ENCODE results near the gene ST8SIA1. TPM values are rescaled to one million over a fixed set of nuclear protein-coding genes. Genes with fewer than 3 reads are reported as not detected.

The ST8SIA1 gene
- total RNA-seq, 1 experiment from 2014 or later = not detected

DNA sequence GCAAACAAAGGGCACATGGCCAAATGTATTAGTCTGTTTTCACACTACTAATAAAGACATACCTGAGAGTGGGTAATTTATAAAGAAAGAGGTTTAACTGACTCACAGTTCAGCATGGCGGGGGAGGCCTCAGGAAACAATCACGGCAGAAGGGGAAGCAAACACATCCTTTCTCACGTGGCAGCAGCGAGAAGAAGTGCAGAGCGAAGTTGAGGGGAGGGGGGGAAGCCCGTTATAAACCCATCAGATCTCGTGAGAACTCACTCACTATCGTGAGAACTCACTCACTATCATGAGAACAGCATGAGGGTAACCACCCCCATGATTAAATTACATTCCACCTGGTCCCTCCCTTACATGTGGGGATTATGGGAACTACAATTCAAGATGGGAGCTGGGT lies 66.1 kb downstream of the ST8SIA1 start:
- no CpG with 5 or more reads among the region's 8 CpGs for WGBS (ENCODE audit: extremely low coverage, insufficient read length, low lambda C conversion rate)
- H3K23me2 ChIP-seq (ENCODE audit: insufficient read length, low read depth, low read length, poor library complexity, severe bottlenecking) = no peaks in the 10 kb centered on the region
- no peak overlapping the region for H3K4ac ChIP-seq (ENCODE audit: low read depth, low read length)
- no peaks in the 10 kb centered on the region for H3K27me3 Mint-ChIP-seq (ENCODE audit: low read depth)
- H3K9ac ChIP-seq (ENCODE audit: extremely low read depth, insufficient read length, low read length) = no peak overlapping the region
- no peak overlapping the region for H3K4me2 ChIP-seq (ENCODE audit: insufficient read depth, insufficient read length, low read length)
- H4K5ac ChIP-seq (ENCODE audit: insufficient read length, low read depth, low read length) = no peak overlapping the region
- H3K79me1 ChIP-seq (ENCODE audit: insufficient read depth, low read depth, low read length, poor library complexity, severe bottlenecking) = no peaks in the 10 kb centered on the region
- no peak overlapping the region for H2AFZ ChIP-seq (ENCODE audit: low read length)
- no peak overlapping the region for H4K8ac ChIP-seq (replicated peaks; ENCODE audit: insufficient read length, low read depth, low read length)
- 0 out of 4 replicates have a peak, but pooled peaks cover 0 to 2% of the 10 kb centered on the region in 2 experiments for H3K4me1 Mint-ChIP-seq
- H2BK20ac ChIP-seq (ENCODE audit: low read depth, low read length, poor library complexity, severe bottlenecking) = no peak overlapping the region
- peak overlapping the region in 1 of 3 experiments; percentile 62; a peak in 2 of 7 replicates for H3K27ac Mint-ChIP-seq
- H2BK12ac ChIP-seq (ENCODE audit: insufficient read length, low read depth, low read length) = no peak overlapping the region
- no peak overlapping the region for H2BK5ac ChIP-seq (ENCODE audit: insufficient read length, low read length)
- H3K56ac ChIP-seq (ENCODE audit: insufficient read length, low read depth, low read length) = no peak overlapping the region
- no peaks in the 10 kb centered on the region for H3K36me3 Mint-ChIP-seq (ENCODE audit: insufficient read depth in 1 of 3, low read depth in 3 of 3)
- H3K27ac ChIP-seq (ENCODE audit: insufficient read length, low read depth, low read length) = no peak overlapping the region
- H4K20me1 ChIP-seq (ENCODE audit: control insufficient read depth, insufficient read depth, insufficient read length) = no peaks in the 10 kb centered on the region
- no peak overlapping the region for H4K91ac ChIP-seq (ENCODE audit: insufficient read length, low read depth, low read length)
- no peaks in the 10 kb centered on the region for H3K79me2 ChIP-seq (ENCODE audit: insufficient read depth, low read length)
- no peaks in the 10 kb centered on the region for H3K27me3 ChIP-seq (ENCODE audit: insufficient read depth, low read length)
- no peaks in the 10 kb centered on the region for H3K4me1 ChIP-seq (ENCODE audit: insufficient read depth, low read length)
- no peak overlapping the region for H3T11ph ChIP-seq (ENCODE audit: low read length)
- no peaks in the 10 kb centered on the region for H3K9me3 ChIP-seq (ENCODE audit: control insufficient read depth, low read depth, low read length)
- H3K4me3 Mint-ChIP-seq = no peak overlapping the region
- H2AK5ac ChIP-seq (ENCODE audit: insufficient read length, low read length) = no peak overlapping the region
- no peak overlapping the region for H3K18ac ChIP-seq (ENCODE audit: insufficient read length, low read depth, low read length)
- no peak overlapping the region for H2BK120ac ChIP-seq (ENCODE audit: low read depth, low read length, poor library complexity, severe bottlenecking)
- no peak overlapping the region for H2BK15ac ChIP-seq (ENCODE audit: low read depth, low read length)
- H3K9me3 Mint-ChIP-seq = no peaks in the 10 kb centered on the region
- TF ChIP-seq, protein P1, sequence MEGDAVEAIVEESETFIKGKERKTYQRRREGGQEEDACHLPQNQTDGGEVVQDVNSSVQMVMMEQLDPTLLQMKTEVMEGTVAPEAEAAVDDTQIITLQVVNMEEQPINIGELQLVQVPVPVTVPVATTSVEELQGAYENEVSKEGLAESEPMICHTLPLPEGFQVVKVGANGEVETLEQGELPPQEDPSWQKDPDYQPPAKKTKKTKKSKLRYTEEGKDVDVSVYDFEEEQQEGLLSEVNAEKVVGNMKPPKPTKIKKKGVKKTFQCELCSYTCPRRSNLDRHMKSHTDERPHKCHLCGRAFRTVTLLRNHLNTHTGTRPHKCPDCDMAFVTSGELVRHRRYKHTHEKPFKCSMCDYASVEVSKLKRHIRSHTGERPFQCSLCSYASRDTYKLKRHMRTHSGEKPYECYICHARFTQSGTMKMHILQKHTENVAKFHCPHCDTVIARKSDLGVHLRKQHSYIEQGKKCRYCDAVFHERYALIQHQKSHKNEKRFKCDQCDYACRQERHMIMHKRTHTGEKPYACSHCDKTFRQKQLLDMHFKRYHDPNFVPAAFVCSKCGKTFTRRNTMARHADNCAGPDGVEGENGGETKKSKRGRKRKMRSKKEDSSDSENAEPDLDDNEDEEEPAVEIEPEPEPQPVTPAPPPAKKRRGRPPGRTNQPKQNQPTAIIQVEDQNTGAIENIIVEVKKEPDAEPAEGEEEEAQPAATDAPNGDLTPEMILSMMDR (conservative IDR thresholded peaks at IDR 0.05) = no peak
- H3K14ac ChIP-seq (ENCODE audit: insufficient read depth, low read length) = no peak overlapping the region
- no peak overlapping the region for H3K23ac ChIP-seq (ENCODE audit: insufficient read length, low read depth, low read length)
- DNase-seq = no peak
